HAP-1 (cell line): ENCODE measurements around the gene KLK2.

Experiments used
- DNase-seq, 2 experiments: peaks; one replicate each; pipeline ENCODE4 v3.0.0-alpha.2; 2016 to 2020; ENCODE audit warnings: low spot score in 2 of 2
- H3K27me3 ChIP-seq: fragments of 250-450 bp; sonication (Bioruptor Pico); 2 replicates; pipeline ENCODE4 v1.5.1; 2020; ENCODE audit warnings: low read depth, mild to moderate bottlenecking, moderate library complexity
- H3K36me3 ChIP-seq: fragments of 250-450 bp; sonication (Bioruptor Pico); replicated peaks from 2 replicates; pipeline ENCODE4 v1.5.1; 2020; ENCODE audit warnings: mild to moderate bottlenecking
- H3K4me1 ChIP-seq: fragments of 250-450 bp; sonication (Bioruptor Pico); 2 replicates; pipeline ENCODE4 v1.5.1; 2020; ENCODE audit warnings: mild to moderate bottlenecking
- H3K4me3 ChIP-seq: fragments of 250-450 bp; sonication (Bioruptor Pico); 2 replicates; pipeline ENCODE4 v1.5.1; 2020; ENCODE audit warnings: mild to moderate bottlenecking, moderate library complexity
- H3K9me3 ChIP-seq: fragments of 250-450 bp; sonication (Bioruptor Pico); 2 replicates; pipeline ENCODE4 v1.5.1; 2020; ENCODE audit warnings: mild to moderate bottlenecking, moderate library complexity
- in situ Hi-C: fragments of 300-500 bp; cut with MboI; formaldehyde crosslinking; loops from 3 replicates; pipeline ENCODE4 v1.14.3; 2020; ENCODE audit warnings: low sequenced_read_pairs, inconsistent platforms, mixed read lengths

The KLK2 gene

GRCh38 chr19:50837300-50837699 is 35.9 kb upstream of the KLK2 start:
- Histone ChIP-seq H3K4me1 (peaks cover 3% of the 10 kb centered on the region), H3K27me3 (peaks cover 1% of the 10 kb centered on the region; the same call in 1 of the 2 replicates), H3K4me3 (no peak overlapping the region), H3K36me3 (no peaks in the 10 kb centered on the region), H3K9me3 (no peaks in the 10 kb centered on the region)
- no peak for DNase-seq
- in situ Hi-C loops: no loop called here

- no peak for DNase-seq
- Histone ChIP-seq H3K36me3 (no peaks in the 10 kb centered on the region), H3K4me3 (no peak overlapping the region), H3K9me3 (no peaks in the 10 kb centered on the region), H3K4me1 (peaks cover 3% of the 10 kb centered on the region), H3K27me3 (peaks cover 4% of the 10 kb centered on the region; the same call in 1 of the 2 replicates)
- in situ Hi-C loops: no loop called here
Observed at GRCh38 chr19:50838239-50838638, 35.0 kb upstream of the KLK2 start.

- Histone ChIP-seq H3K36me3 (no peaks in the 10 kb centered on the region), H3K9me3 (no peaks in the 10 kb centered on the region), H3K4me3 (no peak overlapping the region), H3K27me3 (peaks cover 4% of the 10 kb centered on the region; the same call in 1 of the 2 replicates), H3K4me1 (peaks cover 3% of the 10 kb centered on the region)
- DNase-seq: no peak
- in situ Hi-C loops: no loop called here
Observed at GRCh38 chr19:50839712-50840655, 33.3 kb upstream of the KLK2 start.

GRCh38 chr19:50842130-50842529 is 31.1 kb upstream of the KLK2 start:
- peaks cover 4% of the 10 kb centered on the region for H3K27me3 ChIP-seq
- H3K9me3 ChIP-seq: no peaks in the 10 kb centered on the region
- no peak overlapping the region for H3K4me3 ChIP-seq
- no peaks in the 10 kb centered on the region for H3K36me3 ChIP-seq
- H3K4me1 ChIP-seq: no peaks in the 10 kb centered on the region
- in situ Hi-C loops: no loop called here
- DNase-seq: no peak

- Histone ChIP-seq H3K36me3 (no peaks in the 10 kb centered on the region), H3K27me3 (peaks cover 4% of the 10 kb centered on the region), H3K4me3 (no peak overlapping the region), H3K9me3 (no peaks in the 10 kb centered on the region), H3K4me1 (no peaks in the 10 kb centered on the region)
- in situ Hi-C loops: no loop called here
- no peak for DNase-seq
Observed at GRCh38 chr19:50843205-50843604, 30.0 kb upstream of the KLK2 start.

GRCh38 chr19:50843701-50844221 is 29.5 kb upstream of the KLK2 start:
- Histone ChIP-seq H3K36me3 (no peaks in the 10 kb centered on the region), H3K4me1 (no peaks in the 10 kb centered on the region), H3K4me3 (no peak overlapping the region), H3K27me3 (peaks cover 4% of the 10 kb centered on the region), H3K9me3 (no peaks in the 10 kb centered on the region)
- no peak for DNase-seq
- in situ Hi-C loops: no loop called here

GRCh38 chr19:50844296-50844935 is 28.8 kb upstream of the KLK2 start:
- no peak for DNase-seq
- in situ Hi-C loops: no loop called here
- Histone ChIP-seq H3K36me3 (no peaks in the 10 kb centered on the region), H3K4me1 (no peaks in the 10 kb centered on the region), H3K9me3 (no peaks in the 10 kb centered on the region), H3K4me3 (no peak overlapping the region), H3K27me3 (peaks cover 4% of the 10 kb centered on the region)

GRCh38 chr19:50850738-50851137 is 22.5 kb upstream of the KLK2 start:
- H3K36me3 ChIP-seq: no peaks in the 10 kb centered on the region
- in situ Hi-C loops: no loop called here
- no peaks in the 10 kb centered on the region for H3K4me1 ChIP-seq
- DNase-seq: no peak
- H3K9me3 ChIP-seq: no peaks in the 10 kb centered on the region
- H3K4me3 ChIP-seq: no peak overlapping the region
- no peaks in the 10 kb centered on the region; the same call in 1 of the 2 replicates for H3K27me3 ChIP-seq

- H3K4me1 ChIP-seq: no peaks in the 10 kb centered on the region
- in situ Hi-C loops: no loop called here
- H3K9me3 ChIP-seq: no peaks in the 10 kb centered on the region
- no peak for DNase-seq
- no peaks in the 10 kb centered on the region for H3K36me3 ChIP-seq
- H3K27me3 ChIP-seq: peaks cover 2% of the 10 kb centered on the region; the same call in 1 of the 2 replicates
- no peak overlapping the region for H3K4me3 ChIP-seq
Observed at GRCh38 chr19:50851620-50852019, 21.6 kb upstream of the KLK2 start.

GRCh38 chr19:50854636-50855410 is 18.4 kb upstream of the KLK2 start, which contains the start of gene KLK3:
Gene KLK3, plus strand, starts transcription at chr19:50854915. Its CDS starts 41 bp downstream, at chr19:50854956.
- in situ Hi-C loops: no loop called here
- H3K27me3 ChIP-seq: peaks cover 6% of the 10 kb centered on the region
- no peak for DNase-seq
- H3K9me3 ChIP-seq: no peaks in the 10 kb centered on the region
- no peaks in the 10 kb centered on the region for H3K4me1 ChIP-seq
- H3K36me3 ChIP-seq: no peaks in the 10 kb centered on the region
- no peak within 1 kb of the TSS for H3K4me3 ChIP-seq

- H3K9me3 ChIP-seq: no peaks in the 10 kb centered on the region
- H3K36me3 ChIP-seq: no peaks in the 10 kb centered on the region
- no peak for DNase-seq
- H3K27me3 ChIP-seq: peaks cover 7% of the 10 kb centered on the region
- no peak overlapping the region for H3K4me3 ChIP-seq
- no peaks in the 10 kb centered on the region for H3K4me1 ChIP-seq
- in situ Hi-C loops: no loop called here
Observed at GRCh38 chr19:50857366-50857765, 15.9 kb upstream of the KLK2 start.

- H3K36me3 ChIP-seq: no peaks in the 10 kb centered on the region
- H3K4me1 ChIP-seq: no peaks in the 10 kb centered on the region
- no peak overlapping the region for H3K4me3 ChIP-seq
- H3K27me3 ChIP-seq: peaks cover 12% of the 10 kb centered on the region
- in situ Hi-C loops: no loop called here
- H3K9me3 ChIP-seq: no peaks in the 10 kb centered on the region
- no peak for DNase-seq
Observed at GRCh38 chr19:50858886-50859285, 14.4 kb upstream of the KLK2 start.

GRCh38 chr19:50859849-50860248 is 13.4 kb upstream of the KLK2 start:
- Histone ChIP-seq H3K9me3 (no peaks in the 10 kb centered on the region), H3K27me3 (peaks cover 12% of the 10 kb centered on the region), H3K36me3 (no peaks in the 10 kb centered on the region), H3K4me1 (no peaks in the 10 kb centered on the region), H3K4me3 (no peak overlapping the region)
- no peak for DNase-seq
- in situ Hi-C loops: no loop called here
